ENCODE results near the gene ARL15. TPM values are rescaled to one million over a fixed set of nuclear protein-coding genes. Genes with fewer than 3 reads are reported as not detected.

Gene ARL15
- total RNA-seq, 1 donor from 2014 or later = 42.3 TPM

DNA sequence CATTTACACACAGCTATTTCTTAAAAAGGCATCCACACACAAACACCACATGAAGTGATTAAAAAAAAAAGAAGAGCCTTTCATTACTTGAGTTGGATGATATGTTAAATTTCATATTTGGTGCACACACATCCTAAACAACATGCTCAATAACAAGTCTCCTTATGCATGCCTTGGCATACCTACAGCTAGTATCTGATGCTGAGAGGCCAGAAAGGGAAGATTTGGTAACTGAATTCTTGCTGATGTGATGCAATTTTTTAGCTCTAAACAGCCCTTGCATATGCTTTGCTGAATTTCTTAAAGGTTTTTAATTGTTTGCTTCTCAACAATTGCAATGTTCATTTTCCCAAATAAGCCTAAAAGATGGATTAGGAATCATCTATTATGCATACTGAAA is 338.8 kb downstream of the ARL15 start:
- Histone ChIP-seq H3K9ac (ENCODE audit: low read depth in 1 of 3, low read length in 3 of 3) (no peak overlapping the region), H3K36me3 (ENCODE audit: control insufficient read depth in 3 of 3, insufficient read depth in 3 of 3, low read length in 3 of 3) (no peaks in the 10 kb centered on the region), H3K27me3 (ENCODE audit: control insufficient read depth in 3 of 3, insufficient read depth in 3 of 3, low read length in 3 of 3) (no peaks in the 10 kb centered on the region), H3K9me3 (ENCODE audit: control insufficient read depth in 3 of 3, low read length in 3 of 3) (no peaks in the 10 kb centered on the region), H3K4me1 (ENCODE audit: control insufficient read depth in 3 of 3, insufficient read depth in 3 of 3, low read length in 3 of 3) (no peaks in the 10 kb centered on the region), H3K27ac (ENCODE audit: low read depth, low read length) (no peak overlapping the region), H3K4me3 (ENCODE audit: low read length in 3 of 3) (no peak overlapping the region)

- Histone ChIP-seq H3K9ac (ENCODE audit: low read depth in 1 of 3, low read length in 3 of 3) (no peak overlapping the region), H3K27ac (ENCODE audit: low read depth, low read length) (no peak overlapping the region), H3K4me1 (ENCODE audit: control insufficient read depth in 3 of 3, insufficient read depth in 3 of 3, low read length in 3 of 3) (no peaks in the 10 kb centered on the region), H3K36me3 (ENCODE audit: control insufficient read depth in 3 of 3, insufficient read depth in 3 of 3, low read length in 3 of 3) (no peaks in the 10 kb centered on the region), H3K27me3 (ENCODE audit: control insufficient read depth in 3 of 3, insufficient read depth in 3 of 3, low read length in 3 of 3) (no peaks in the 10 kb centered on the region), H3K4me3 (ENCODE audit: low read length in 3 of 3) (no peak overlapping the region), H3K9me3 (ENCODE audit: control insufficient read depth in 3 of 3, low read length in 3 of 3) (no peaks in the 10 kb centered on the region)
Observed at GRCh38 chr5:53971131-53971530, 339.2 kb downstream of the ARL15 start.

DNA sequence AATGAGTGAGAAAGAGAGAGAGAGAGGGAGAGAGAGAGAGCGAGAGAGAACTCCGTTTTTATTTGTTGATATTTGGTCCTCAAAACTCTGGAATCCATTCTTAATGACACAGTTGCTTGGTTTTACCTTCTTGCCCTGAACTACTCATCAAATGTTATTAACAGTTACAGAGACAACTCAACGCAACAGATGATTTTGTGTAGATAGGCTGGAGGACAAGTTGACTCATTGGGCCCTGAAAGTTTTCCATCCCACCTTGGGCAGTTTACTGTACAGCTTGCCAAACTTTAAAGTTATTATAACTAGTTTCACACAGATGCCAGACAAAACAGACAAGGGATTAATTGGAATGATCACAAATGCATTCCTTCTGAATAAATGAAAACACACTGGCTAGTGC is 339.9 kb downstream of the ARL15 start:
- no peak overlapping the region for H3K27ac ChIP-seq (ENCODE audit: low read depth, low read length)
- H3K4me3 ChIP-seq (ENCODE audit: low read length in 3 of 3) = no peak overlapping the region
- H3K36me3 ChIP-seq (ENCODE audit: control insufficient read depth in 3 of 3, insufficient read depth in 3 of 3, low read length in 3 of 3) = no peaks in the 10 kb centered on the region

GRCh38 chr5:53969176-53969730 is 341.1 kb downstream of the ARL15 start:
- Histone ChIP-seq H3K4me1 (ENCODE audit: control insufficient read depth in 3 of 3, insufficient read depth in 3 of 3, low read length in 3 of 3) (peaks cover 0 to 2% (median 0%) of the 10 kb centered on the region in 3 donors), H3K9ac (ENCODE audit: low read depth in 1 of 3, low read length in 3 of 3) (no peak overlapping the region), H3K4me3 (ENCODE audit: low read length in 3 of 3) (no peak overlapping the region), H3K36me3 (ENCODE audit: control insufficient read depth in 3 of 3, insufficient read depth in 3 of 3, low read length in 3 of 3) (no peaks in the 10 kb centered on the region), H3K9me3 (ENCODE audit: control insufficient read depth in 3 of 3, low read length in 3 of 3) (no peaks in the 10 kb centered on the region), H3K27ac (ENCODE audit: low read depth, low read length) (no peak overlapping the region), H3K27me3 (ENCODE audit: control insufficient read depth in 3 of 3, insufficient read depth in 3 of 3, low read length in 3 of 3) (no peaks in the 10 kb centered on the region)

More for the DNA sequence above, 339.9 kb downstream of the ARL15 start:
- Histone ChIP-seq H3K9me3 (ENCODE audit: control insufficient read depth in 3 of 3, low read length in 3 of 3) (no peaks in the 10 kb centered on the region), H3K4me1 (ENCODE audit: control insufficient read depth in 3 of 3, insufficient read depth in 3 of 3, low read length in 3 of 3) (peaks cover 0 to 2% (median 0%) of the 10 kb centered on the region in 3 donors), H3K9ac (ENCODE audit: low read depth in 1 of 3, low read length in 3 of 3) (no peak overlapping the region), H3K27me3 (ENCODE audit: control insufficient read depth in 3 of 3, insufficient read depth in 3 of 3, low read length in 3 of 3) (no peaks in the 10 kb centered on the region)

GRCh38 chr5:53965459-53965858 is 344.9 kb downstream of the ARL15 start:
- Histone ChIP-seq H3K27me3 (ENCODE audit: control insufficient read depth in 3 of 3, insufficient read depth in 3 of 3, low read length in 3 of 3) (no peaks in the 10 kb centered on the region), H3K9ac (ENCODE audit: low read depth in 1 of 3, low read length in 3 of 3) (no peak overlapping the region), H3K4me1 (ENCODE audit: control insufficient read depth in 3 of 3, insufficient read depth in 3 of 3, low read length in 3 of 3) (peaks cover 0 to 2% (median 0%) of the 10 kb centered on the region in 3 donors), H3K4me3 (ENCODE audit: low read length in 3 of 3) (no peak overlapping the region), H3K9me3 (ENCODE audit: control insufficient read depth in 3 of 3, low read length in 3 of 3) (no peaks in the 10 kb centered on the region), H3K36me3 (ENCODE audit: control insufficient read depth in 3 of 3, insufficient read depth in 3 of 3, low read length in 3 of 3) (no peaks in the 10 kb centered on the region), H3K27ac (ENCODE audit: low read depth, low read length) (no peak overlapping the region)

GRCh38 chr5:53963958-53964357 is 346.4 kb downstream of the ARL15 start:
- Histone ChIP-seq H3K9ac (ENCODE audit: low read depth in 1 of 3, low read length in 3 of 3) (no peak overlapping the region), H3K4me1 (ENCODE audit: control insufficient read depth in 3 of 3, insufficient read depth in 3 of 3, low read length in 3 of 3) (peaks cover 0 to 2% (median 0%) of the 10 kb centered on the region in 3 donors), H3K36me3 (ENCODE audit: control insufficient read depth in 3 of 3, insufficient read depth in 3 of 3, low read length in 3 of 3) (no peaks in the 10 kb centered on the region), H3K27me3 (ENCODE audit: control insufficient read depth in 3 of 3, insufficient read depth in 3 of 3, low read length in 3 of 3) (no peaks in the 10 kb centered on the region), H3K4me3 (ENCODE audit: low read length in 3 of 3) (no peak overlapping the region), H3K27ac (ENCODE audit: low read depth, low read length) (no peak overlapping the region), H3K9me3 (ENCODE audit: control insufficient read depth in 3 of 3, low read length in 3 of 3) (no peaks in the 10 kb centered on the region)

DNA sequence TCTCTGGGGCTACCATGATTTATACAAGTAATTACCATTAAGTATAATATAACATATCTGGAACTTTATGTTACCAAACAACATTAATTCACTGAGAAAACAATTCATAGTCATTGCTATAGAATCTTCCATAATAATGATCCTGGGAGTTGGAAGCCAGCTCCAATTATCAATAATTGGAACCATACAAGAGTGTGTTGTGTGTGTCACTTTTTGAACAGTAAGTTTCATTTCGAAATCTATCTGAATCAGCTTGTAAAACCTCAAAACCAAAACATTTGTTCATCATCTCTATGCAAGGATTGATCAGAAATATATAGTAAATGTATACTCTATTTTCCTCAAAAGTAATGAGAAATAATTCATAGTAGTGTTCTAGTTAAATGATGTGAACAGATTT is 348.1 kb downstream of the ARL15 start:
- Histone ChIP-seq H3K4me1 (ENCODE audit: control insufficient read depth in 3 of 3, insufficient read depth in 3 of 3, low read length in 3 of 3) (peaks cover 0 to 2% (median 0%) of the 10 kb centered on the region in 3 donors), H3K9me3 (ENCODE audit: control insufficient read depth in 3 of 3, low read length in 3 of 3) (no peaks in the 10 kb centered on the region), H3K27ac (ENCODE audit: low read depth, low read length) (no peak overlapping the region), H3K27me3 (ENCODE audit: control insufficient read depth in 3 of 3, insufficient read depth in 3 of 3, low read length in 3 of 3) (no peaks in the 10 kb centered on the region), H3K36me3 (ENCODE audit: control insufficient read depth in 3 of 3, insufficient read depth in 3 of 3, low read length in 3 of 3) (no peaks in the 10 kb centered on the region), H3K9ac (ENCODE audit: low read depth in 1 of 3, low read length in 3 of 3) (no peak overlapping the region), H3K4me3 (ENCODE audit: low read length in 3 of 3) (no peak overlapping the region)

GRCh38 chr5:53956632-53957031 is 353.7 kb downstream of the ARL15 start:
- Histone ChIP-seq H3K27ac (ENCODE audit: low read depth, low read length) (no peak overlapping the region), H3K9me3 (ENCODE audit: control insufficient read depth in 3 of 3, low read length in 3 of 3) (no peaks in the 10 kb centered on the region), H3K27me3 (ENCODE audit: control insufficient read depth in 3 of 3, insufficient read depth in 3 of 3, low read length in 3 of 3) (no peaks in the 10 kb centered on the region), H3K4me3 (ENCODE audit: low read length in 3 of 3) (no peak overlapping the region), H3K36me3 (ENCODE audit: control insufficient read depth in 3 of 3, insufficient read depth in 3 of 3, low read length in 3 of 3) (no peaks in the 10 kb centered on the region), H3K4me1 (ENCODE audit: control insufficient read depth in 3 of 3, insufficient read depth in 3 of 3, low read length in 3 of 3) (no peaks in the 10 kb centered on the region), H3K9ac (ENCODE audit: low read depth in 1 of 3, low read length in 3 of 3) (no peak overlapping the region)

DNA sequence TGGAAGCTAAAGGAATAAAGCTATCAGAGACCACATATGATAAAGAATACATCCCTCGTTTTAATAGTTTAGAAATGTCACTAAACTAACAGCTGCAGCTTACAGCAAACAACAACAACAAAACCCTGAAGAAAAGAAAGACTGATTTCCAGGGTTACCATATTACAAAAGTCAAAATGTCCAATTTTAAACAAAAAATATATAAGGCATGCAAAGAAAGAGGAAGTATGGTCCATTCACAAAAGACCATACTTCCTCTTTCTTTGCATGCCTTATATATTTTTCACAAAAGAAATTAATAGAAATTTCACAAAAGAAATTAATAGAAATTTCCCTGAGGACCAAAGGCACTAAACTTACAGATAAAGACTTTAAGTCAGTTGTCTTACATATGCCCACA is 354.2 kb downstream of the ARL15 start:
- Histone ChIP-seq H3K27me3 (ENCODE audit: control insufficient read depth in 3 of 3, insufficient read depth in 3 of 3, low read length in 3 of 3) (no peaks in the 10 kb centered on the region), H3K36me3 (ENCODE audit: control insufficient read depth in 3 of 3, insufficient read depth in 3 of 3, low read length in 3 of 3) (no peaks in the 10 kb centered on the region), H3K27ac (ENCODE audit: low read depth, low read length) (no peak overlapping the region), H3K4me3 (ENCODE audit: low read length in 3 of 3) (no peak overlapping the region), H3K9ac (ENCODE audit: low read depth in 1 of 3, low read length in 3 of 3) (no peak overlapping the region), H3K9me3 (ENCODE audit: control insufficient read depth in 3 of 3, low read length in 3 of 3) (no peaks in the 10 kb centered on the region), H3K4me1 (ENCODE audit: control insufficient read depth in 3 of 3, insufficient read depth in 3 of 3, low read length in 3 of 3) (no peaks in the 10 kb centered on the region)

- Histone ChIP-seq H3K4me1 (ENCODE audit: control insufficient read depth in 3 of 3, insufficient read depth in 3 of 3, low read length in 3 of 3) (no peaks in the 10 kb centered on the region), H3K27me3 (ENCODE audit: control insufficient read depth in 3 of 3, insufficient read depth in 3 of 3, low read length in 3 of 3) (no peaks in the 10 kb centered on the region), H3K4me3 (ENCODE audit: low read length in 3 of 3) (no peak overlapping the region), H3K36me3 (ENCODE audit: control insufficient read depth in 3 of 3, insufficient read depth in 3 of 3, low read length in 3 of 3) (no peaks in the 10 kb centered on the region), H3K9ac (ENCODE audit: low read depth in 1 of 3, low read length in 3 of 3) (no peak overlapping the region), H3K9me3 (ENCODE audit: control insufficient read depth in 3 of 3, low read length in 3 of 3) (no peaks in the 10 kb centered on the region), H3K27ac (ENCODE audit: low read depth, low read length) (no peak overlapping the region)
Observed at GRCh38 chr5:53950621-53951020, 359.8 kb downstream of the ARL15 start.

Data from skeletal muscle tissue (tissue), 4 donors.